GM20431 (cell line): Measurements from ENCODE around the gene EP400.

Experiments used
- in situ Hi-C: fragments of 300-500 bp; cut with MseI, MboI; formaldehyde crosslinking; loops from one replicate; pipeline ENCODE4 v1.15.0; 2020; ENCODE audit warnings: low sequenced_read_pairs; ENCODE audit not compliant: unreplicated experiment

EP400 gene

GRCh38 chr12:132130690-132131089 lies 180.9 kb downstream of the EP400 start:
- in situ Hi-C loops: no loop called here
